Keratinocyte (primary cell): Measurements from ENCODE around the gene CPAMD8.

Experiments used
- EZH2 ChIP-seq: IDR thresholded peaks from one replicate; pipeline ENCODE4 v1.6.1; 2012; ENCODE audit warnings: inconsistent platforms, mild to moderate bottlenecking, low read length, moderate library complexity
- TF ChIP-seq, protein P1 (sequence below), 3 experiments: IDR thresholded peaks in 1 of 3; conservative IDR thresholded peaks in 1 of 3; optimal IDR thresholded peaks in 1 of 3; 2 replicates in 2 of 3; 3 replicates in 1 of 3; pipeline versions ENCODE3 to v1.5.1; 2011; ENCODE audit warnings: low read length in 3 of 3, mild to moderate bottlenecking in 3 of 3, moderate library complexity in 2 of 3, control low read depth in 1 of 3, inconsistent platforms in 1 of 3; ENCODE audit not compliant: insufficient read depth in 2 of 3; ENCODE audit errors: extremely low read depth in 1 of 3

DNA sequence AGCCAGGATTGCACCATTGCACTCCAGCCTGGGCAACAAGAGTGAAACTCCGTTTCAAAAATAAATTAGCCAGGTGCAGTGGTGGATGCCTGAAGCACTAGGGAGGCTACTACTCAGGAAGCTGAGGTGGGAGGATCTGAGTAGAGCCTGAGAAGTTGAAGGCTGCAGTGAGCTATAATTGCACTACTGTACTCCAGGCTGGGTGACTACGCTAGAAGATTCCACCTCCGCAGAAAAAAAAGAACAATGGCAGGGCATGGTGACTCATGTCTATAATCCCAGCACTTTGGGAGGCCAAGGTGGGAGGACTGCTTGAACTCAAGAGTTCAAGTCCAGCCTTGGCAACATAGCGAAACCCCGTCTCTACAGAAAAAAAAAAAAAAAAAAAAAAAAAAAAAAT lies 28.1 kb upstream of the CPAMD8 start:
- TF ChIP-seq, protein P1, sequence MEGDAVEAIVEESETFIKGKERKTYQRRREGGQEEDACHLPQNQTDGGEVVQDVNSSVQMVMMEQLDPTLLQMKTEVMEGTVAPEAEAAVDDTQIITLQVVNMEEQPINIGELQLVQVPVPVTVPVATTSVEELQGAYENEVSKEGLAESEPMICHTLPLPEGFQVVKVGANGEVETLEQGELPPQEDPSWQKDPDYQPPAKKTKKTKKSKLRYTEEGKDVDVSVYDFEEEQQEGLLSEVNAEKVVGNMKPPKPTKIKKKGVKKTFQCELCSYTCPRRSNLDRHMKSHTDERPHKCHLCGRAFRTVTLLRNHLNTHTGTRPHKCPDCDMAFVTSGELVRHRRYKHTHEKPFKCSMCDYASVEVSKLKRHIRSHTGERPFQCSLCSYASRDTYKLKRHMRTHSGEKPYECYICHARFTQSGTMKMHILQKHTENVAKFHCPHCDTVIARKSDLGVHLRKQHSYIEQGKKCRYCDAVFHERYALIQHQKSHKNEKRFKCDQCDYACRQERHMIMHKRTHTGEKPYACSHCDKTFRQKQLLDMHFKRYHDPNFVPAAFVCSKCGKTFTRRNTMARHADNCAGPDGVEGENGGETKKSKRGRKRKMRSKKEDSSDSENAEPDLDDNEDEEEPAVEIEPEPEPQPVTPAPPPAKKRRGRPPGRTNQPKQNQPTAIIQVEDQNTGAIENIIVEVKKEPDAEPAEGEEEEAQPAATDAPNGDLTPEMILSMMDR (optimal IDR thresholded peaks at IDR 0.05 in 1 of 3, IDR thresholded peaks at IDR 0.05 in 1 of 3, conservative IDR thresholded peaks at IDR 0.05 in 1 of 3; ENCODE audit: extremely low read depth in 1 of 3, insufficient read depth in 2 of 3, low read length in 3 of 3): no peak
- no peak for TF ChIP-seq EZH2
